Anterior cingulate cortex (tissue), 58 donors: Measurements from ENCODE around the gene HLA-A.
A peak's percentile ranks its signal among the peaks of the same experiment; 100 is the strongest.
"Not testable (repeated sequence)": the region's sequence is repeated elsewhere in the genome, so short reads cannot be mapped to it uniquely, and the experiment has no call there.

Experiments
- DNase-seq, 58 donors: peaks; one replicate each; lab custom pipeline; 2025; lab: John Stamatoyannopoulos, UW

HLA-A gene

GRCh38 chr6:29958046-29958445 lies 15.7 kb downstream of the HLA-A start:
- DNase-seq = no peak

- no peak for DNase-seq
Measured at GRCh38 chr6:29958921-29959320, 16.6 kb downstream of the HLA-A start.

- DNase-seq = no peak
Measured at GRCh38 chr6:29959467-29959866, 17.1 kb downstream of the HLA-A start.

GRCh38 chr6:29961966-29962365 lies 19.6 kb downstream of the HLA-A start:
- no peak for DNase-seq

GRCh38 chr6:29963697-29964096 lies 21.4 kb downstream of the HLA-A start:
- DNase-seq = not testable (repeated sequence)

- no peak for DNase-seq
Measured at GRCh38 chr6:29964518-29964886, 22.2 kb downstream of the HLA-A start.

GRCh38 chr6:29964887-29965562 lies 22.7 kb downstream of the HLA-A start:
- peak in 51 of 58 donors; percentile 3 to 77 (median 31) for DNase-seq

GRCh38 chr6:29965563-29965872 lies 23.2 kb downstream of the HLA-A start:
- no peak for DNase-seq

- peak in 53 of 58 donors; percentile 11 to 90 (median 64) for DNase-seq
Measured at GRCh38 chr6:29965873-29966601, 23.7 kb downstream of the HLA-A start.

- DNase-seq = peak in 1 of 58 donors; percentile 20
Measured at GRCh38 chr6:29967379-29968010, 25.2 kb downstream of the HLA-A start.

- no peak for DNase-seq
Measured at GRCh38 chr6:29968130-29968529, 25.8 kb downstream of the HLA-A start.

GRCh38 chr6:29968905-29969304 lies 26.6 kb downstream of the HLA-A start:
- no peak for DNase-seq

- no peak for DNase-seq
Measured at GRCh38 chr6:29970711-29971110, 28.4 kb downstream of the HLA-A start.

- DNase-seq = peak in 4 of 58 donors; percentile 5 to 30 (median 20)
Measured at GRCh38 chr6:29974901-29975560, 32.7 kb downstream of the HLA-A start.

GRCh38 chr6:29975561-29975907 lies 33.2 kb downstream of the HLA-A start:
- DNase-seq = no peak

- peak in 1 of 58 donors; percentile 8 for DNase-seq
Measured at GRCh38 chr6:29976253-29976587, 33.9 kb downstream of the HLA-A start.

GRCh38 chr6:29976588-29977424 lies 34.5 kb downstream of the HLA-A start:
- DNase-seq = peak in 53 of 58 donors; percentile 10 to 67 (median 38)

- no peak for DNase-seq
Measured at GRCh38 chr6:29977425-29977727, 35.0 kb downstream of the HLA-A start.

GRCh38 chr6:29980013-29980412 lies 37.7 kb downstream of the HLA-A start:
- not testable (repeated sequence) for DNase-seq

- no peak for DNase-seq
Measured at GRCh38 chr6:29980511-29980910, 38.2 kb downstream of the HLA-A start.
